IMR-90 (cell line): ENCODE data around the gene NECTIN2. TPM values are rescaled to one million over a fixed set of nuclear protein-coding genes. Genes with fewer than 3 reads are reported as not detected.

Source experiments
- ATAC-seq: fragments of 200-7000 bp; cut with Tn5 transposase; 2 replicates; pipeline ENCODE4 v1.9.1; 2020; ENCODE audit warnings: low read depth, mild to moderate bottlenecking, moderate library complexity
- BruUV-seq: library from RNA; stranded (reverse); fragments of 400-500 nt; replicated peaks from 2 replicates; lab custom pipeline; 2021; lab: Mats Ljungman, UMichigan
- CTCF ChIA-PET: fragments of 300-600 bp; formaldehyde crosslinking; extraction: SDS; loops from one replicate; lab custom pipeline; 2021; ENCODE audit warnings: antibody characterized with exemption; lab: Yijun Ruan, JAX
- POLR2A ChIA-PET: fragments of 300-600 bp; sonication (Branson Sonifier 250); formaldehyde crosslinking; loops from one replicate; lab custom pipeline; 2022; ENCODE audit warnings: antibody characterized with exemption; ENCODE audit not compliant: unreplicated experiment; lab: Charles Lee
- DNase-seq: peaks from one replicate; pipeline ENCODE4 v3.0.0; 2013
- H2AFZ ChIP-seq: replicated peaks from 2 replicates; pipeline ENCODE3; 2013; ENCODE audit warnings: low read length, mild to moderate bottlenecking; ENCODE audit not compliant: poor library complexity
- H2AK5ac ChIP-seq: 2 replicates; pipeline ENCODE4 v1.6.1; 2013; ENCODE audit warnings: low read depth, low read length, inconsistent platforms
- H2AK9ac ChIP-seq: replicated peaks from 2 replicates; pipeline ENCODE3; 2013; ENCODE audit warnings: mild to moderate bottlenecking, low read depth, low read length, moderate library complexity; ENCODE audit not compliant: poor library complexity
- H2BK120ac ChIP-seq: 2 replicates; pipeline ENCODE4 v1.6.1; 2013; ENCODE audit warnings: low read depth, low read length, inconsistent platforms
- H2BK15ac ChIP-seq: 3 replicates; pipeline ENCODE4 v1.6.1; 2013; ENCODE audit warnings: low read depth, low read length, inconsistent platforms
- H2BK20ac ChIP-seq: 2 replicates; pipeline ENCODE4 v1.6.1; 2013; ENCODE audit warnings: low read depth, mild to moderate bottlenecking, inconsistent platforms, low read length, moderate library complexity
- H2BK5ac ChIP-seq: 2 replicates; pipeline ENCODE4 v1.6.1; 2013; ENCODE audit warnings: mild to moderate bottlenecking, low read depth, low read length, inconsistent platforms; ENCODE audit not compliant: poor library complexity, severe bottlenecking
- H3K14ac ChIP-seq: replicated peaks from 2 replicates; pipeline ENCODE4 v1.6.1; 2013; ENCODE audit warnings: low read depth, low read length, inconsistent platforms
- H3K18ac ChIP-seq: 2 replicates; pipeline ENCODE4 v1.6.1; 2013; ENCODE audit warnings: low read depth, low read length, control low read depth
- H3K23ac ChIP-seq: 2 replicates; pipeline ENCODE4 v1.6.1; 2013; ENCODE audit warnings: low read depth, low read length, inconsistent platforms
- H3K27ac ChIP-seq: 2 replicates; pipeline ENCODE4 v1.5.1; 2013; ENCODE audit warnings: mild to moderate bottlenecking, control low read depth, low read length; ENCODE audit not compliant: insufficient read depth
- H3K27me3 ChIP-seq: 2 replicates; pipeline ENCODE4 v1.6.1; 2013; ENCODE audit warnings: low read length; ENCODE audit not compliant: control insufficient read depth, insufficient read depth
- H3K36me3 ChIP-seq: 2 replicates; pipeline ENCODE4 v1.6.1; 2013; ENCODE audit warnings: low read length, mixed read lengths; ENCODE audit not compliant: control insufficient read depth, insufficient read depth
- H3K4ac ChIP-seq: 2 replicates; pipeline ENCODE4 v1.6.1; 2013; ENCODE audit warnings: low read depth, low read length, inconsistent platforms
- H3K4me1 ChIP-seq: 2 replicates; pipeline ENCODE4 v1.6.1; 2013; ENCODE audit warnings: low read length, mixed read lengths; ENCODE audit not compliant: control insufficient read depth, insufficient read depth
- H3K4me2 ChIP-seq: 2 replicates; pipeline ENCODE4 v1.6.1; 2013; ENCODE audit warnings: low read depth, mild to moderate bottlenecking, control low read depth, low read length, moderate library complexity
- H3K4me3 ChIP-seq: 2 replicates; pipeline ENCODE4 v1.5.1; 2013; ENCODE audit warnings: low read depth, mild to moderate bottlenecking, control low read depth, low read length, moderate library complexity; ENCODE audit not compliant: insufficient read depth
- H3K56ac ChIP-seq: 2 replicates; pipeline ENCODE4 v1.6.1; 2013; ENCODE audit warnings: low read length, inconsistent platforms; ENCODE audit not compliant: insufficient read depth; ENCODE audit errors: extremely low read depth
- H3K79me1 ChIP-seq, 2 experiments: 2 replicates each; pipeline ENCODE4 v1.6.1; 2013; ENCODE audit warnings: low read length in 2 of 2, inconsistent platforms in 1 of 2, low read depth in 1 of 2
- H3K9ac ChIP-seq: 2 replicates; pipeline ENCODE4 v1.6.1; 2013; ENCODE audit warnings: low read depth, low read length, control low read depth
- H3K9me1 ChIP-seq: 2 replicates; pipeline ENCODE4 v1.6.1; 2013; ENCODE audit warnings: low read length, inconsistent platforms; ENCODE audit not compliant: insufficient read depth
- H3K9me3 ChIP-seq: 2 replicates; pipeline ENCODE4 v1.6.1; 2013; ENCODE audit warnings: low read length; ENCODE audit not compliant: control insufficient read depth, insufficient read depth
- H4K20me1 ChIP-seq: 2 replicates; pipeline ENCODE4 v1.6.1; 2013; ENCODE audit warnings: low read length, inconsistent platforms; ENCODE audit not compliant: insufficient read depth
- H4K5ac ChIP-seq: 2 replicates; pipeline ENCODE4 v1.6.1; 2013; ENCODE audit warnings: mild to moderate bottlenecking, low read depth, low read length, control low read depth
- H4K8ac ChIP-seq, 2 experiments: 2 replicates each; pipeline ENCODE4 v1.6.1; 2013; ENCODE audit warnings: low read depth in 2 of 2, low read length in 2 of 2, control low read depth in 1 of 2, inconsistent platforms in 1 of 2
- H4K91ac ChIP-seq: 2 replicates; pipeline ENCODE4 v1.6.1; 2013; ENCODE audit warnings: low read depth, low read length, inconsistent platforms; ENCODE audit not compliant: insufficient read depth
- CEBPB ChIP-seq: IDR thresholded peaks from 2 replicates; pipeline ENCODE4 v1.6.1; 2012; ENCODE audit warnings: low read depth, low read length, improper control_type of control experiment
- CHD1 ChIP-seq: IDR thresholded peaks from 2 replicates; pipeline ENCODE4 v1.6.1; 2012; ENCODE audit warnings: low read depth, low read length, improper control_type of control experiment
- CTCF ChIP-seq: conservative IDR thresholded peaks from 2 replicates; pipeline ENCODE4 v1.5.1; 2012; ENCODE audit warnings: mild to moderate bottlenecking, low read depth, low read length, improper control_type of control experiment
- FOS ChIP-seq: fragments of 150-350 bp; IDR thresholded peaks from 2 replicates; pipeline ENCODE4 v1.6.1; 2016; ENCODE audit warnings: low read depth, low read length
- MAFK ChIP-seq: IDR thresholded peaks from 2 replicates; pipeline ENCODE4 v1.6.1; 2012; ENCODE audit warnings: low read depth, low read length, improper control_type of control experiment
- MAZ ChIP-seq: IDR thresholded peaks from 2 replicates; pipeline ENCODE4 v1.6.1; 2012; ENCODE audit warnings: low read depth, mild to moderate bottlenecking, low read length, improper control_type of control experiment, moderate library complexity, borderline replicate concordance
- WGBS, 2 experiments: methylation state at CpG; one replicate each; pipeline versions ENCODE4 v1.1.5 to v1.1.7; 2013; ENCODE audit warnings: missing lambda C conversion rate in 2 of 2; ENCODE audit not compliant: insufficient read length in 1 of 2; ENCODE audit errors: extremely low coverage in 2 of 2; 5-methylcytosine and 5-hydroxymethylcytosine counted together
- dilution Hi-C: fragments of 300-500 bp; cut with HindIII; formaldehyde crosslinking; loops from one replicate; pipeline ENCODE4 v1.14.3; 2018; ENCODE audit warnings: low sequenced_read_pairs; ENCODE audit not compliant: unreplicated experiment
- in situ Hi-C: fragments of 300-500 bp; cut with MboI; formaldehyde crosslinking; loops from 3 replicates; pipeline ENCODE4 v1.14.3; 2019; ENCODE audit warnings: low sequenced_read_pairs, inconsistent platforms, mixed read lengths
- intact Hi-C: fragments of 100-400 bp; cut with micrococcal nuclease; formaldehyde crosslinking; loops from 2 replicates; pipeline ENCODE4 v1.10.0; 2022
- polyA plus RNA-seq, 3 experiments: library from polyadenylated mRNA; depleted of rRNA; stranded (reverse); fragments of >200 nt; gene quantifications; 2 replicates each; pipeline ENCODE4 v1.2.3, GENCODE V29; 2012; ENCODE audit warnings: low replicate concordance in 1 of 3
- total RNA-seq: library from RNA; depleted of rRNA; stranded (reverse); fragments of >200 nt; gene quantifications from 2 replicates; pipeline ENCODE4 v1.2.3, GENCODE V29; 2012

The NECTIN2 gene
- total and polyA plus RNA-seq, 2 of the 4 experiments (the other 2 are of a cell fraction) = 77.8 to 170 TPM

DNA sequence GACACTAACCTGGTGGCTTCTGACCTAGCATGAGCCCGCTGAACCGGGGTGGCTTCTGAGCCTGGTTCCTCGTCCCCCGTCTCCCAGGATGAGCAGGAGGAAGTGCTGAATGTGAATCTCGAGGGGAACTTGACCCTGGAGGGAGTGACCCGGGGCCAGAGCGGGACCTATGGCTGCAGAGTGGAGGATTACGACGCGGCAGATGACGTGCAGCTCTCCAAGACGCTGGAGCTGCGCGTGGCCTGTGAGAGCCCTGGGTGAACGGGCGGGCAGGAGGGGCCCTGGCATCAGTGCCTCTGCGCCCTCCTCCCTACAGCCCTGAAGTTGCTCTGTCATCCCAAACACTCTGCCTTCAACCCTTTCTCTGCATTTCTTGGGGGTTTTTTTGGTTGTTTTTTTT, 31.6 kb upstream of the NECTIN2 start:
- Histone ChIP-seq H2AK5ac (no peak overlapping the region), H2BK20ac (no peak overlapping the region), H4K91ac (no peak overlapping the region), H3K9me1 (no peaks in the 10 kb centered on the region), H3K9ac (no peak overlapping the region), H3K18ac (no peak overlapping the region), H3K4me2 (no peak overlapping the region), H3K27me3 (no peaks in the 10 kb centered on the region), H4K5ac (no peak overlapping the region), H2AK9ac (no peak overlapping the region), H3K4me1 (peaks cover 2% of the 10 kb centered on the region; the same call in 1 of the 2 replicates), H3K23ac (no peak overlapping the region), H4K20me1 (no peaks in the 10 kb centered on the region), H2AFZ (no peak overlapping the region), H3K36me3 (peaks cover 20% of the 10 kb centered on the region), H2BK15ac (no peak overlapping the region), H3K79me1 (peaks cover under 1 to 4% of the 10 kb centered on the region in 2 experiments; a peak in 2 of 4 replicates), H3K4me3 (no peak overlapping the region), H3K56ac (no peak overlapping the region), H3K9me3 (no peaks in the 10 kb centered on the region), H2BK120ac (no peak overlapping the region), H3K4ac (no peak overlapping the region), H3K14ac (no peak overlapping the region), H4K8ac (no peak overlapping the region), H2BK5ac (no peak overlapping the region), H3K27ac (no peak overlapping the region)
- ATAC-seq = no peak
- 98% methylated on average over 9 of the region's 17 CpGs; no CpG with 5 or more reads in 1 of the 2 experiments for WGBS, 2 experiments
- CTCF ChIA-PET = no interaction called here
- POLR2A ChIA-PET = no interaction called here
- DNase-seq = no peak
- TF ChIP-seq CTCF = no peak
- TF ChIP-seq MAFK = no peak
- TF ChIP-seq CHD1 = no peak
- TF ChIP-seq CEBPB = no peak
- no peak for TF ChIP-seq MAZ
- no peak for TF ChIP-seq FOS
- intact Hi-C loops (no loop called here), dilution Hi-C loops (no loop called here), in situ Hi-C loops (no loop called here)
- BruUV-seq = no TSS peak
